ENCODE results near the gene POLD3. TPM values are rescaled to one million over a fixed set of nuclear protein-coding genes. Genes with fewer than 3 reads are reported as not detected.

POLD3 gene
- total RNA-seq, 2 donors from 2014 or later: 9.3 to 13.8 TPM

- H3K4me1 ChIP-seq: peaks cover 10% of the 10 kb centered on the region
- no peaks in the 10 kb centered on the region for H3K9me3 ChIP-seq
- no peak overlapping the region for H3K4me3 ChIP-seq
- H3K36me3 ChIP-seq (replicated peaks in 1 of 2; ENCODE audit: insufficient read depth in 1 of 2, low read depth in 2 of 2): no peaks in the 10 kb centered on the region
- 91 to 93% methylated on average over 7 of the region's 7 CpGs for WGBS, 2 donors
- no peak for TF ChIP-seq POLR2A (IDR thresholded peaks at IDR 0.05)
- no peak for TF ChIP-seq CTCF (IDR thresholded peaks at IDR 0.05)
- ATAC-seq (no peak), DNase-seq (no peak)
- no peak overlapping the region for H3K27ac ChIP-seq
- intact Hi-C loops (cut with DNase I): no loop called here
- no peaks in the 10 kb centered on the region for H3K27me3 ChIP-seq
Measured at GRCh38 chr11:74670171-74670570, 77.8 kb downstream of the POLD3 start.

GRCh38 chr11:74671520-74672196 is 79.3 kb downstream of the POLD3 start:
- intact Hi-C loops (cut with DNase I): no loop called here
- ATAC-seq: no peak
- no peak overlapping the region for H3K4me3 ChIP-seq
- DNase-seq: no peak
- H3K27me3 ChIP-seq: no peaks in the 10 kb centered on the region
- WGBS, 2 donors: 91% methylated on average over 10 of the region's 10 CpGs
- no peak overlapping the region for H3K27ac ChIP-seq
- H3K9me3 ChIP-seq: no peaks in the 10 kb centered on the region
- no peak for TF ChIP-seq CTCF (IDR thresholded peaks at IDR 0.05)
- no peak for TF ChIP-seq POLR2A (IDR thresholded peaks at IDR 0.05)
- H3K36me3 ChIP-seq (replicated peaks in 1 of 2; ENCODE audit: insufficient read depth in 1 of 2, low read depth in 2 of 2): no peaks in the 10 kb centered on the region
- H3K4me1 ChIP-seq: peaks cover 10% of the 10 kb centered on the region

- WGBS, 2 donors: 58 to 61% methylated on average over 4 of the region's 4 CpGs
- Histone ChIP-seq H3K27me3 (no peaks in the 10 kb centered on the region), H3K9me3 (no peaks in the 10 kb centered on the region), H3K36me3 (replicated peaks in 1 of 2; ENCODE audit: insufficient read depth in 1 of 2, low read depth in 2 of 2) (no peaks in the 10 kb centered on the region), H3K4me1 (peaks cover 10% of the 10 kb centered on the region), H3K4me3 (no peak overlapping the region), H3K27ac (peak overlapping the region in 3 of 4 donors; percentile 10 to 32 (median 19))
- TF ChIP-seq CTCF (IDR thresholded peaks at IDR 0.05): no peak
- TF ChIP-seq POLR2A (IDR thresholded peaks at IDR 0.05): no peak
- intact Hi-C loops (cut with DNase I): no loop called here
- DNase-seq: no peak
- no peak for ATAC-seq
Measured at GRCh38 chr11:74672332-74672955, 80.1 kb downstream of the POLD3 start.

GRCh38 chr11:74672956-74673692 is 80.7 kb downstream of the POLD3 start:
- WGBS, 2 donors: 38 to 45% methylated on average over 12 of the region's 12 CpGs
- ATAC-seq: peak; percentile 82
- peak overlapping the region in 3 of 4 donors; percentile 10 to 32 (median 19) for H3K27ac ChIP-seq

More at GRCh38 chr11:74672956-74673692, 80.7 kb downstream of the POLD3 start:
- no peaks in the 10 kb centered on the region for H3K27me3 ChIP-seq
- H3K4me1 ChIP-seq: peaks cover 10% of the 10 kb centered on the region
- no peaks in the 10 kb centered on the region for H3K36me3 ChIP-seq (replicated peaks in 1 of 2; ENCODE audit: insufficient read depth in 1 of 2, low read depth in 2 of 2)
- no peak for TF ChIP-seq CTCF (IDR thresholded peaks at IDR 0.05)
- no peak for TF ChIP-seq POLR2A (IDR thresholded peaks at IDR 0.05)
- peak; percentile 57 to 77 (median 76) for DNase-seq
- H3K4me3 ChIP-seq: no peak overlapping the region
- no peaks in the 10 kb centered on the region for H3K9me3 ChIP-seq
- intact Hi-C loops (cut with DNase I): no loop called here

Measured in body of pancreas (tissue), 4 donors.